ENCODE measurements around the gene MYO9A.
"Not testable (repeated sequence)": the region's sequence is repeated elsewhere in the genome, so short reads cannot be mapped to it uniquely, and the experiment has no call there.

The MYO9A gene

GRCh38 chr15:72070817-72071447 lies 47.0 kb downstream of the MYO9A start:
- Histone ChIP-seq H3K9ac (ENCODE audit: low read length) (no peak overlapping the region), H3K27me3 (ENCODE audit: control insufficient read depth, insufficient read depth, low read length) (no peaks in the 10 kb centered on the region), H3K27ac (ENCODE audit: low read depth, low read length) (no peak overlapping the region), H3K4me1 (ENCODE audit: control insufficient read depth, insufficient read depth, low read length) (no peaks in the 10 kb centered on the region), H3K4me3 (ENCODE audit: low read length) (no peak overlapping the region), H3K36me3 (ENCODE audit: control insufficient read depth, insufficient read depth, low read length) (no peaks in the 10 kb centered on the region)

GRCh38 chr15:72068856-72069255 lies 49.1 kb downstream of the MYO9A start:
- H3K4me3 ChIP-seq (ENCODE audit: low read length), result no peak overlapping the region
- H3K36me3 ChIP-seq (ENCODE audit: control insufficient read depth, insufficient read depth, low read length), result no peaks in the 10 kb centered on the region
- no peaks in the 10 kb centered on the region for H3K4me1 ChIP-seq (ENCODE audit: control insufficient read depth, insufficient read depth, low read length)
- H3K27ac ChIP-seq (ENCODE audit: low read depth, low read length), result no peak overlapping the region
- no peak overlapping the region for H3K9ac ChIP-seq (ENCODE audit: low read length)
- no peaks in the 10 kb centered on the region for H3K27me3 ChIP-seq (ENCODE audit: control insufficient read depth, insufficient read depth, low read length)

- Histone ChIP-seq H3K27me3 (ENCODE audit: control insufficient read depth, insufficient read depth, low read length) (no peaks in the 10 kb centered on the region), H3K27ac (ENCODE audit: low read depth, low read length) (no peak overlapping the region), H3K36me3 (ENCODE audit: control insufficient read depth, insufficient read depth, low read length) (no peaks in the 10 kb centered on the region), H3K9ac (ENCODE audit: low read length) (no peak overlapping the region), H3K4me3 (ENCODE audit: low read length) (no peak overlapping the region), H3K4me1 (ENCODE audit: control insufficient read depth, insufficient read depth, low read length) (no peaks in the 10 kb centered on the region)
These were observed 52.1 kb downstream of the MYO9A start for GRCh38 chr15:72065801-72066200.

GRCh38 chr15:72063186-72063585 lies 54.8 kb downstream of the MYO9A start:
- H3K36me3 ChIP-seq (ENCODE audit: control insufficient read depth, insufficient read depth, low read length), result no peaks in the 10 kb centered on the region
- H3K27ac ChIP-seq (ENCODE audit: low read depth, low read length), result no peak overlapping the region
- H3K27me3 ChIP-seq (ENCODE audit: control insufficient read depth, insufficient read depth, low read length), result no peaks in the 10 kb centered on the region
- no peak overlapping the region for H3K4me3 ChIP-seq (ENCODE audit: low read length)
- no peak overlapping the region for H3K9ac ChIP-seq (ENCODE audit: low read length)
- no peaks in the 10 kb centered on the region for H3K4me1 ChIP-seq (ENCODE audit: control insufficient read depth, insufficient read depth, low read length)

- Histone ChIP-seq H3K4me3 (ENCODE audit: low read length) (no peak overlapping the region), H3K27ac (ENCODE audit: low read depth, low read length) (no peak overlapping the region), H3K9ac (ENCODE audit: low read length) (no peak overlapping the region)
These were observed 55.6 kb downstream of the MYO9A start for GRCh38 chr15:72062319-72062718.

GRCh38 chr15:72060687-72061250 lies 57.2 kb downstream of the MYO9A start:
- Histone ChIP-seq H3K4me3 (ENCODE audit: low read length) (no peak overlapping the region), H3K4me1 (ENCODE audit: control insufficient read depth, insufficient read depth, low read length) (peaks cover 6% of the 10 kb centered on the region), H3K9ac (ENCODE audit: low read length) (no peak overlapping the region), H3K27me3 (ENCODE audit: control insufficient read depth, insufficient read depth, low read length) (no peaks in the 10 kb centered on the region), H3K36me3 (ENCODE audit: control insufficient read depth, insufficient read depth, low read length) (no peaks in the 10 kb centered on the region), H3K27ac (ENCODE audit: low read depth, low read length) (no peak overlapping the region)

More at GRCh38 chr15:72062319-72062718, 55.6 kb downstream of the MYO9A start:
- Histone ChIP-seq H3K27me3 (ENCODE audit: control insufficient read depth, insufficient read depth, low read length) (no peaks in the 10 kb centered on the region), H3K4me1 (ENCODE audit: control insufficient read depth, insufficient read depth, low read length) (peaks cover 6% of the 10 kb centered on the region), H3K36me3 (ENCODE audit: control insufficient read depth, insufficient read depth, low read length) (no peaks in the 10 kb centered on the region)

- no peak overlapping the region for H3K4me3 ChIP-seq (ENCODE audit: low read length)
- no peaks in the 10 kb centered on the region for H3K27me3 ChIP-seq (ENCODE audit: control insufficient read depth, insufficient read depth, low read length)
- H3K9ac ChIP-seq (ENCODE audit: low read length), result no peak overlapping the region
- no peak overlapping the region for H3K27ac ChIP-seq (ENCODE audit: low read depth, low read length)
- peaks cover 6% of the 10 kb centered on the region for H3K4me1 ChIP-seq (ENCODE audit: control insufficient read depth, insufficient read depth, low read length)
- no peaks in the 10 kb centered on the region for H3K36me3 ChIP-seq (ENCODE audit: control insufficient read depth, insufficient read depth, low read length)
These were observed 59.4 kb downstream of the MYO9A start for GRCh38 chr15:72058585-72058984.

- H3K4me1 ChIP-seq (ENCODE audit: control insufficient read depth, insufficient read depth, low read length), result peaks cover 6% of the 10 kb centered on the region
- no peak overlapping the region for H3K27ac ChIP-seq (ENCODE audit: low read depth, low read length)
- no peaks in the 10 kb centered on the region for H3K36me3 ChIP-seq (ENCODE audit: control insufficient read depth, insufficient read depth, low read length)
- no peak overlapping the region for H3K4me3 ChIP-seq (ENCODE audit: low read length)
- H3K27me3 ChIP-seq (ENCODE audit: control insufficient read depth, insufficient read depth, low read length), result no peaks in the 10 kb centered on the region
- H3K9ac ChIP-seq (ENCODE audit: low read length), result no peak overlapping the region
These were observed 60.3 kb downstream of the MYO9A start for GRCh38 chr15:72057548-72058091.

DNA sequence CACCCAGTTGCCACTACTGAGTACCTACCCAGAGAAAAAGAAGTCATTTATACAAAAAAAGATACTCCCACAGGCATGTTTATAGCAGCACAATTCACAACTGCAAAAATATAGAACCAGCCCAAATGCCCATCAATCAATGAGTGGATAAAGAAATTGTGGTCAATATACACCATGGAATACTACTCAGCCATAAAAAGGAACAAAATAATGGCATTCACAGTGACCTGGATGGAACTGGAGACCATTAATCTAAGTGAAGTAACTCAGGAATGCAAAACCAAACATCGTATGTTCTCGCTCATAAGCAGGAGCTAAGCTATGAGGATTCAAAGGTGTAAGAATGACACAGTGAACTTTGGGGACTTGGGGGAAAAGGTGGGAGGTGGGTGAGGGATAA lies 61.7 kb downstream of the MYO9A start:
- not testable (repeated sequence) for H3K36me3 ChIP-seq (ENCODE audit: control insufficient read depth, insufficient read depth, low read length); H3K4me1 ChIP-seq (ENCODE audit: control insufficient read depth, insufficient read depth, low read length); H3K9ac ChIP-seq (ENCODE audit: low read length); H3K4me3 ChIP-seq (ENCODE audit: low read length); H3K27me3 ChIP-seq (ENCODE audit: control insufficient read depth, insufficient read depth, low read length); H3K27ac ChIP-seq (ENCODE audit: low read depth, low read length)

DNA sequence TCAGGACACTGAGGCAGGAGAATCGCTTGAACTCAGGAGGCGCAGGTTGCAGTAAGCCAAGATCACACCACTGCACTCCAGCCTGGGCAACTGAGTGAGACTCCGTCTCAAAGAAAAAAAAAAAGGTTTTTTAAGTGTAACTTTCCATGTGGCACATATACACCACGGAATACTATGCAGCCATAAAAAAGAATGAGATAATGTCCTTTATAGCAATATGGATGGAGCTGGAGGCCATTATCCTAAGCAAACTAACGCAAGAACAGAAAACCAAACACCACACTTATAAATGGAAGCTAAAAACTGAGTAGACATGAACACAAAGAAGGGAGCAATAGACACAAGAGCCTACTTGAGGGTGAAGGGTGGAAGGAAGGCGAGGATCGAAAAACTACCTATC lies 64.7 kb downstream of the MYO9A start:
- not testable (repeated sequence) for H3K36me3 ChIP-seq (ENCODE audit: control insufficient read depth, insufficient read depth, low read length); H3K4me3 ChIP-seq (ENCODE audit: low read length); H3K27me3 ChIP-seq (ENCODE audit: control insufficient read depth, insufficient read depth, low read length); H3K9ac ChIP-seq (ENCODE audit: low read length); H3K4me1 ChIP-seq (ENCODE audit: control insufficient read depth, insufficient read depth, low read length); H3K27ac ChIP-seq (ENCODE audit: low read depth, low read length)

DNA sequence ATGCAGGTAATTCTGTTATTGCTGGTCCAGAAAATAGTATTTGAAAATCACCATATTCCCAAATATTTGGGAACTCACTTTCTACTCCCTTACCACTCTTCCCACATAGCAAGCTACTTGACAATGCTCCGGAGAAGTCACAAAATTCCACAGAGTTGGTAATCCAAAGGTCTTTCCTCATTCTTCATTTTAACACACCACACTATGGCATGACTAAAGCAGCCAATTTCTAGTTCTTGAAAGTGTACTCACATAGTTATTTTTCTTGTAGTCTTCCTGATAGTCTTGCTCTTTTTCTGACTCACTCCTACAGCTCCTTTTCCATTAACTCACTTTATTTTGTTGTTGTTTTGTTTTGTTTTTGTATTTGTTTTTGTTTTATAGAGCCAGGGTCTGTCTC lies 67.2 kb downstream of the MYO9A start:
- Histone ChIP-seq H3K9ac (ENCODE audit: low read length) (no peak overlapping the region), H3K36me3 (ENCODE audit: control insufficient read depth, insufficient read depth, low read length) (peaks cover under 1% of the 10 kb centered on the region), H3K4me1 (ENCODE audit: control insufficient read depth, insufficient read depth, low read length) (peaks cover 2% of the 10 kb centered on the region), H3K27me3 (ENCODE audit: control insufficient read depth, insufficient read depth, low read length) (no peaks in the 10 kb centered on the region), H3K27ac (ENCODE audit: low read depth, low read length) (no peak overlapping the region), H3K4me3 (ENCODE audit: low read length) (no peak overlapping the region)

GRCh38 chr15:72047020-72047419 lies 70.9 kb downstream of the MYO9A start:
- no peak overlapping the region for H3K9ac ChIP-seq (ENCODE audit: low read length)
- no peak overlapping the region for H3K4me3 ChIP-seq (ENCODE audit: low read length)
- peaks cover 2% of the 10 kb centered on the region for H3K36me3 ChIP-seq (ENCODE audit: control insufficient read depth, insufficient read depth, low read length)
- no peak overlapping the region for H3K27ac ChIP-seq (ENCODE audit: low read depth, low read length)
- H3K27me3 ChIP-seq (ENCODE audit: control insufficient read depth, insufficient read depth, low read length), result no peaks in the 10 kb centered on the region
- H3K4me1 ChIP-seq (ENCODE audit: control insufficient read depth, insufficient read depth, low read length), result peaks cover 2% of the 10 kb centered on the region

DNA sequence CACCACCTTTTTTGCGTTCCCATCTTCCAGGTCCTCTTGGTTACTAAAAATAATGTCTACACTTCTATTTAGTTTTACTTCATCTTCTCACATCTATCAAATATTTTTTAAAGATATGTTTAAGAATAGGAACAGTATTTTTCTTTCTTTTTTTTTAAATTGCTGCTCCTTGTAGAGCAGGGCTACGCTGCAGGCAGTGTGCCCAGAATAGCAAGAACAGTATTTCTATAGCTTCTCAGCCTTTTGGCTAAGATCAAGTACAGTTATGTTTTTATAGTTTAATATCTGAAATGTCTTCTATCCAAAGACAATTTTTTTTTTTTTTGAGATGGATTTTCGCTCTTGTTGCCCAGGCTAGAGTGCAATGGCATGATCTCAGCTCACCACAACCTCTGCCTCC lies 73.0 kb downstream of the MYO9A start:
- Histone ChIP-seq H3K4me1 (ENCODE audit: control insufficient read depth, insufficient read depth, low read length) (peaks cover 2% of the 10 kb centered on the region), H3K27ac (ENCODE audit: low read depth, low read length) (no peak overlapping the region), H3K4me3 (ENCODE audit: low read length) (no peak overlapping the region)

More for the DNA sequence above, 73.0 kb downstream of the MYO9A start:
- Histone ChIP-seq H3K9ac (ENCODE audit: low read length) (no peak overlapping the region), H3K27me3 (ENCODE audit: control insufficient read depth, insufficient read depth, low read length) (no peaks in the 10 kb centered on the region), H3K36me3 (ENCODE audit: control insufficient read depth, insufficient read depth, low read length) (peaks cover 2% of the 10 kb centered on the region)
